ENCODE results near the gene SPACA4.

SPACA4 gene

DNA sequence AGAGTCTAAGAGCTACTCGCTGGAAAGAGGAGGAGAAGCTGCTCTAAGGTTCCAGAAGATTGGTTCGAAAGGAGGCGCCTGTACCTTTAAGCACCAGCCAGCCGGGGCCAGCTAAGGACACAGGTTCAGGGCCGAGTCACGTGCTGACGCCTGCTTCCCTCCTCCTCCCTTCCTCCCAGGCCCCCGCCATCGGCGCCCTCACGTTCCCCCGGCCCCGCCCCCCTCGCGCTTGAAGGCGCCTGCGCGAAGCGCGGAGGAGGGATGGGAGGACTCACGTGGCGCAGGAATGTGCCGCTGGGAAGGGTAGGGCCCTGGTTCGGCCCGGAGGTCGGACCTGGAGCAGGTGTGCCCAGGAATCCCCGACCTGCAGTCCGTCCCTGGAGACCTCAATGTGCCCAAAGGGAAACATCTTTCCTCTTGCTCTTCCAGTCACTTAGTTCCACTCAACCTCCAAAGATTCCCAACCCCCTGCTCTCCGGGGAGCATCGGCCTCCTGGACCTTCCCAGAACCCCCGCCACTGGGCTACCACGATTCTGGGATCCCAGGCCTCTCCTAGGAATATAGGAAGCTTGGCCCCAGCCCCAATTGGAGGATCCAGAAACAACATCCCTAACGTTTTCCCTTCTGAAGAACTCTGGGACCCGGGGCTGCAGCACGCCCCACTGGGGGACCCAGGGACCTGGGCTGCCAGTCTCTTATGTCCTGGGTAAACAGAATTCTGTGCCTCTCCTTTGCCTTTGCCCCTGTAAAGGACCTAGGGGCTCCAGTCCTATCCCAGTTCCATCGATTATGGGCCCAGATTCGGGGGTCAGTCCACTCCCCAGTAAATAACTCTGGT lies 28.1 kb downstream of the SPACA4 start:
- DNase-seq (ENCODE audit: low read depth): peak; percentile 87

DNA sequence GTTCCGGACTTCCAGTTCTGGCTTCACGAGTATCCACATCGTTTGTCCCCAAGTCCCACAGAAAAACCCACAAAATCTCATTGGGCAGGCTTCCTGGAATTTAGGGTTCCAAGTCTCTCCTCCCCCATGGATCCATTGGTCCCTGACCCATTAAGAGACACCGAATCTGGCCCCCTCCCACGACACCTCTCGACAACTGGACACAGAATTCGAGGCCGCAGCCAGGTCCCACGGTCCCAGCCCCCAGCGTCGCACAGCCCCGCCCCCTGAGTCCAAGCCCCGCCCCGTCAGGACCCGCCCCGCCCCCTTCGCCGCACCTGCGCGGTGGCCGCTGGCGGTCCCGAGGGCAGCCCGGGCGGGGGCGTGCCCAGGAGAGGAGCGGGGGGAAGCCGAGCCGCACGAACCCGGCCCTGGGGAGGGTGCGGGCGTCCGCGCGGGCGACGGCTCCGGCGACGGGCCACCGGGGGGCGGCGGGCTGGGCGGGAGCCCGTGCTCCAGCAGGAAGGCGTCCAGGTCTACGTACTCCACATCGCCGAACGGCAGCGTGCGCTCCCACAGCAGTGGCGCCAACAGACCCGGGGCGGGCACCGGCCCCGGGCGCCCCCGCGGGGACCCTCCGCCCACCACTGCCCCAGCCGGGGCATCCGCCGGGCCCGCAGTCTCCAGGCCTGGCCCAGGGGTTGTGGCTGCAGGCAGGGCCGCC lies 28.9 kb downstream of the SPACA4 start:
- DNase-seq (ENCODE audit: low read depth): peak; percentile 73

DNA sequence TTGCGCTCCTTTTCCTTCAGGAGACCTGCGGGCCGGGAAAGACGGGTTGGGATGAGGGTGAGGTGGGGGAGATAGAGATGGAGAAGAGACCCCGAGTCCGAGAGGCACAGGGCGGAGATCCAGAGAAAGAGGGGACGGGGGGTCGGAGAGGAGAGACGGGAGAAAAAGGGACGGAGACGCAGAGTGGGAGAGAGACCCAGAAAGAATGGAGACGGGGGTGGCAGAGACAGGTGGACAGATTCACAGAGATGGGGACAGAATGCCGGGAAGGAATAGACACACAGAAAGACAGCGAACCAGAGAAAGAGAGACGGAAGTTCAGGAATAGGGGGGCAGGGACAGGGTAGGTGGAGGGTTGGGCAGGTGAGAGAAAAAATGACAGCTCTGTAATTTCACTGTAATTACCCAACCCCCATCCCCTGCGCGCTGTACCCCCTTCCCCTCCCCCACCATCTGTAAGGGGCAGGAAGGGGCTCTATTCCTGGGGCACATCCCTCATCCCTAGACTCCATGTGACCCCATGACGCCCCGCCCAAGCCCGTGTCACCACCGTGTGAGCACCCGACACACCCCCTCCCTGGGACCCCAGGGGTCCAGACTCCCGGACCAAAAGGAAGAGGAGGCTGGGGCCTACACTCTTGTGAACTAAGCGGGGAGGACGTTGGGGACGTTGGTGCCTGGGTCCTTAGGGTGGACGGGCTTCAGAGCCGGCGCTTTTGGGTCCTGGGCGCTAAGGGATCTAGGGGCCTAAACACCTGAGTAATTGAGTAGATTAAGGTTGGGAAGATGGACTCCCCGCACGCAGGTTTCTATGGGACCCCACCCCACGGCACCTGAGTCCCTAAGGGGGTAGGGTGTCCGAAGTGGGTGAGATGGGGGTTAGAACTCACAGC lies 29.7 kb downstream of the SPACA4 start:
- DNase-seq (ENCODE audit: low read depth): no peak

DNA sequence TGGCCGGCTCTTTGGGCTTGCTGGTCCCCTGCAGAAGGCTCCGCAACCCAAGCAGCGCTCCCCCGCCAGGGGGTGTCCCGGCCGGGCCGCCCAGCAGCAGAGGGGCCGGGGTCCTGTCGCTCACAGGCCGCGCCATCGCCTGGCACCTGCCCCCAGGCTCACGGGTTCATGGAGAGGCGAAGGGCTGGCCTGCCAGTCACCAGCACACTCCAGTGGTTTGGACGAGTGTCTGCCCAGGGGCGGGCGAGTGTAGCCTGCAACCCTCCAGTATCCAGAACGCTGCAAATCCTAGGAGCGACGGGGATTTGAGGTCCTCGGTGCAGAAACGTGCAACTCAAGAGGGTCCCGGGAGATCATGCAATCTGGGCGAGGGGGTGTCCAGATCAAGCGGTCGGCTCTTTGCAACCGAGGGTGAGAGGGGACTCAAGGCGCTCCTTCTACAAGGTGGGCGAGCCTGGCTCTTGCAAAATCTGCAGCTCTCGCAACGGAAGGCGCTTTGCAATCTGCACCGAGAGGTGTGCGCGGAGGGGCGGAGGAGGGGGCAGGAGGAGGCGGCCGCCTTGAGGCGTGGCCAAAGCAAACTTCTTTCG lies 30.4 kb downstream of the SPACA4 start, which contains the start of gene DBP:
Gene DBP, minus strand, starts transcription at position 521 of the 590 bp plus-strand sequence. Its CDS starts 385 bp downstream, at position 136.
- no peak for DNase-seq (ENCODE audit: low read depth)

DNA sequence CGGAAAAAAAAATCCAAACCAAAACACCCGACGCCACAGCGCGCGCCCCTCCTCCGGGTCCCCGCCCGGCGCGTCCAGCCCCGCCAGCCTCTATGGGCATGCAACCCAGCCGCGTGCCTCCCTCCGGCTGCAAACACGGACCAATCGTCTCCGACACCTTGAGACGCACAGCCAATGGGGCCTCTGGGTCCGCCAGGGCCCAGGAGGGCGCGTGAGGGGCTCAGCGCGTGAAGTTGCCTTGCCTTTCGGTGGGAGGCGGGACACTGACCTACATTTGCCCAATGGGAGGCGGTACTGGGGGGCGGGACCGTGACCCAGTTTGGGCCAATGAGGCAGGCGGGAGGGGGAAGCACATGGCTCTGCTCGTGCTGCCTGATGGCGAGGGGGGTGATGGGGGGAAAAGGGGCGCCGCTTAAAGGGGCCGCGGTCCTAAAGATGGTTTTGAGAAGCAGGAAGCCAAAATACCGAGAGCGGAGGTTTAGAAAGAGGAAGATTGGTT lies 31.0 kb downstream of the SPACA4 start:
- peak; percentile 99 for DNase-seq (ENCODE audit: low read depth)

DNA sequence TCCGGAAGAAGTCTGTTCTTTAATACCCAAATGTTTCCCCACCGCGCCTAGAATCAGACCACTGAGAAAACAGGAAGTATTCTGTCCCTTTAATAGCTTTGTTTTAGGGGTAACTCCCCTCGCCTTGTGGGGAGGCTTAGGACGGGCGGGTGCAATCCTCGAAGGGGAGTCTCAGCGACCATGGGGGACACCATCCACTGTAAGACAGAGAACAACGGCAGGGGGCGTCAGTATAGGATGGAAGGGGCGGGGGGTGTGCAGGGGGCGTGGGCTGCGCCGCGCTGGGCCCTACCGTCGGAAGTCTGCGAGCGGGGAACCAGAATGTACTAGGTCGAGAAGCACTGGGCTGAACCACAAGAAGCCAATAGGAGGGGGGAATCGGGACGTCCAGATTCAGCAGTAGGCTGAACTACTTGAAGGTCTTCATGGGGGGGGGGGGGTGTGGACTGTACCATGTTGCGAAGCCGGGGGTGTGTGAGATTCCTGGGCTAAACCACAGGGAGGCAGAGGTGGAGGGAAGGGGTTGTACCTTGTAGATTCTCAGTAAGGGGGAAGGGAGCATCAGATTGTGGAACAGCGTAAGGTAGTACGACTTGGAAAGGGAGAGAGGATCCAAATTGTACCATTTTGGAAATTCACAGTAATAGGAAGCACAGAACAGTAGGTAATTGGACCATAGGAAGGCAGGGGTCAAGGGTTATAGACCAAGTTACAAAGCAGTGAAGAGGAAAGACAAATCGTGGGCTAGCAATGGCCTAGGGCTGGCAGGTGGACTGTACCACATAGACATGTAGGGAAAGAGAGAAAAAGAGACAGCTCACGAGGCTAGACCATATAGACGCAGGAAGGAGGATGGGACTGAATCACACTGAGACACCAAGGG lies 31.6 kb downstream of the SPACA4 start:
- peak; percentile 67 for DNase-seq (ENCODE audit: low read depth)

DNA sequence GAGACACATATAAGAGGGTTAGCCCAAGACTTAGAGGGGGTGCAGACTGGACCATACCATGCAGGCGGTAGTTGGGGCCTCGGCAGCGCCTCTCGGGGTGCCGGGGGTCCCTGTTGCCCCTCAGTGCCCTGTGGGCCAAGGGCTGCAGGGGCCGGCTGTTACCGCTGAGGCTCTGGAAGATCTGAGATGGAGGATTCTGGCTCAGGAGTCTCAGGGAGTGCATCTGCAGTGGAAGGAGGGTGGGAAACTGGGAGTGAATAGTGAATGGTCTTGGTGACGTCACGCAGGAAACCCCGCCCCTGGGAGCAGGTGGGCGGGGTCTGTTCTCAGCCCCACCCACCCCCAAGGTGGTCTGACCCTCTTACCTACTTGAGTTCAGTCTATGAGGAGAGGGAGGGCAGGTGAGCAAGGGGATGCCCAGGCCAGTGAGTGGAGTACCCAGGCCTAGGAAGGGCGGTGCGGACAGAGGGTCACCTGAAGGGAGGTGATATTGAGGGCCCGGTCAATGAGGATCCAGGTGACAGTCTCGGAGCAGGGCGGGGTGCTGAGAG lies 32.4 kb downstream of the SPACA4 start:
- DNase-seq (ENCODE audit: low read depth): no peak

DNA sequence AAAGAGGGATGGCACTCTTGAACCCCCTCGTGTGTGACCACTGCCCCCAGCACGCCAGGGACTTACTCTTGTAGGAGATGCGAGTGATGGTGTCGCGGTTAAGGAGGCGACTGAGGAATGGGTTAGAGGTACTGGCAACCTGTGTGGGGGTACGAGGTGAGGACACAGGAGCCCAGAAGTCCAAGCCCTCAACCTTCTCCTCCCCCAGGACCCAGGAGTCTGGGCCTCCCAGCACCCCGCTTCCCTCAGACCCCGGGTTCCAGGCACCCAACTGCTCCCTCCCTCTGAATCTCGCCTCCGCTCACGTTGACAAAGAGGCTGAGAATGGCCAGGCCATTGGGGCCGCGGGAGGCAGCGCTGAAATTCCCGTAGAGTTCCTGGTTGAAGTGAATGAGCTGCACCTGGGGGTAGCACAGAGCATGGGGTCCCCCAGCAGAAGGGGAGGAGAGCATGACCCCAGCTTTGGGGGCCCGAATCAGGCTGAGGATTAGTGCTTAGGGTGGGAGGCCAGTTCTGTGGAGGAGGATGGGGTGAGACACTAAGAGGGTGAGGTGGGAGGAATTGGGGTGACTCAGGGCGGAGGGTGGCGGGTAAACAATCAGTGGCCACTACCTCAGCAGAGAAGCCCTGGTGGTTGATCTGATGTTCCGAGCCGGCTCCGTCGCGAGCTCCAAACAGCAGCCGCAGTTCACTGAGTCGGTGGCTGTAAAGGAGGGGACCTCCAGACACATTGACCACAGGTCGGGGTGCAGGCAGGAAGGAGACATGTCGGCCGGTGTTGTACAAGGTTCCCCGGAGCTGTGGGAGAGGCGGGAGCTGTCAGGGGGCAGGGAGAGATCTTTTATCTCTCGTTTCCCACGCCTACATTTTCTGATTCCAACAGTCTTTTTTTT lies 33.2 kb downstream of the SPACA4 start:
- no peak for DNase-seq (ENCODE audit: low read depth)

DNA sequence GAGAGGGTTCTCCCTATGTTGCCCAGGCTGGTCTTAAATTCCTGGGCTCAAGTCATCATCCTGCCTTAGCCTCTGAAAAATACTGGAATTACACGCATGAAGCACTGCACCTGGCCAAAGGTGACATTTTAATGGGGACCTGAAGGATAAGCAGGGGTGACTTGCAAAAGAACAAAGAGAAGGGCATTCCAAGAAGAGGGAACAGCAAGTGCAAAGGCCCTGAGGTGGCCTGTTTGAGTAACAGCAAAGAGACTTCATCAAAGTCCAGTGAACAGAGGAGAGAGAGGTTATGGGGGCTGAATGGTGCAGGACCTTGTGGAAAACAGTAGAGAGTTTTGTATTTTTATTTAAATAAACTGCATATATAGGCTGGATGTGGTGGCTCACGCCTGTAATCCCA lies 35.3 kb downstream of the SPACA4 start:
- no peak for DNase-seq (ENCODE audit: low read depth)

DNA sequence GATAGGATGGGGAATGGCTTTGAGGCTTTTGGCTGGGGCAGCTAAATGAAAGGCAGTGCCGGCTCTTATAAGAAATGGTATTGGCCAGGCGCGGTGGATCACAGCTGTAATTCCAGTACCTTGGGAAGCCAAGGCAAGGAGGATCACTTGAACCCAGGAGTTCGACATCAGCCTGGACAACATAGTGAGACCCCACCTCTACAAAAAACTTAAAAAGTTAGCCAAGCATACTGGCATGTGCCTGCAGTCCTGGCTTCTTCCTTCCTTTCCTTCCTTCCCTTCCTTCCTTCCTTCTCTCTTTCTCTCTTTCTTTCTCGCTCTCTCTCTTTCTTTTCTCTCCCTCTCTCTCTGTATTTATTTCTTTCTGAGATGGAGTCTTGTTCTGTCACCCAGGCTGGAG lies 36.3 kb downstream of the SPACA4 start:
- no peak for DNase-seq (ENCODE audit: low read depth)

DNA sequence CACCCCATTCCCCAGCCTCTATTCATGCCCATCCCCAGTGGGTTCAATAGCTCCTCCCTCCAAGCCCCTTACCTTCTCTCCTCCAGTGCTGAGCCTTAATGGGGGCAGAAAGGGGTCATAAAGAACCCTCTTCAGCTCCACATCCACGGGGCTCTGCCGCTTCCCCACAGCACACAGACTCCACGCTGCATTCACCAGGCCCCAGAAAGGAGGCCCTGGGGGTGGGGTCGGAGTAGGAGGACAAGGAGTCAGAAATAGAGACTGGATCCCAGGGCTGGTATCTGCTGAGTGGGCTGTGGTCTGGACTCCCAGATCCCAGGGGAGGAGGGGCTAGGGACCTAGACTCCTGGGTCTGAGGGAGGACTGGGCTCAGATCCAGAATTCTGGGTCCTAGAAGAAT lies 37.8 kb downstream of the SPACA4 start:
- DNase-seq (ENCODE audit: low read depth): no peak

DNA sequence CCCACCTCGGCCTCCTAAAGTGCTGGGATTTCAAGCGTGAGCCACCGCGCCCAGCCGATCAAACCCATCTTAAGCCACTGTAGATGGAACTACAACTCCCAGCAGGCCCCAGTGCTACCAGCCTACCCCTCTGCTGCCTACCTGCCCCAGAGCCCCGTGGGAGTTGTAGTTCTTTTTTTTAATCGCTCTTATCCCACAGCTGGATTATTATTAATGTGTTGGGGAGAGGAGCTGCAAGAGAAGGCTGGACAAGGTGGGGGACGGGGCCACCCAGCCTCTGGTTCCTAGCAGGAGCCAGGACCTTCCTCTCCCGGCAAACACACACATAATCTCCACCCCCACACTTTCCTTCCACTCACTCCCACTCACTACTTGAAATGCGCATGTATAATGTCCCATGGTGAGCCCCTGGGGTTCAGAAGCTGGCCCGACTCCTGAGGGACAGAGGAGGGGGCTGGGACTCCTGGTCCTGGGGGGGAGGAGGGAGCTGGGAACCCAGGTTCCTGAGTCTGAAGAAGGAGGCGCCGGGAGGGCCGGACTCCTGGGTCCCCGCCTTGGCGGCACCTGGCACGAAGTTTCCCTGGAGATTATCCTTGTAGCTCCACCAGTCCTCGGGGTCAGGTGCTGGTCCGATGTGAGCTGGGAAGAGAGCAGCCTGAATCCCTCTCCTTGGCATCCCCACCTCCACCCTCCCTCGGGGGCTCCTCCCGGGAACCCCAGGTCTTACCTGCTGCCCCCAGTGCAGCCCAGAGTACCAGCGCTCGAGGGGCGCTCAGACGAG lies 38.5 kb downstream of the SPACA4 start:
- peak; percentile 60 for DNase-seq (ENCODE audit: low read depth)

DNA sequence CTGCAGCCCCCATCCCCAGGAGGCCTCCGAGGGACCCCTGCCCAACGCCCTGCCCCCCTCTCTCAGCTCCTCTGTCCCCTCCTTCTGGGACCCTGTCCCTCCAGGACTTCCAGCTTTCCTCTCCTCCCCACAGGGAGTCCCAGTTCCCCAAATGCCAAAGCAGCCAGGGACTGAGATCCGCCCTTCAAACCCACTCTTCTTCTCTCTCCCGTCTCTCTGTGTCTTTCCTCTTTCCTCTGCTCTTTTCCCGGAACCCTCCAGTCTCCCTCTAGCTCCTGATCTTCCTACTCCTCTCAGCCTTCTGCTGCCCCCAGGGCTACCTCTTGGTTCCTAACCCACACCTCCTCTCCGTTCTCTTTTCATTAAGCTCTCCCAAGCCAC lies 39.1 kb downstream of the SPACA4 start:
- no peak for DNase-seq (ENCODE audit: low read depth)

DNA sequence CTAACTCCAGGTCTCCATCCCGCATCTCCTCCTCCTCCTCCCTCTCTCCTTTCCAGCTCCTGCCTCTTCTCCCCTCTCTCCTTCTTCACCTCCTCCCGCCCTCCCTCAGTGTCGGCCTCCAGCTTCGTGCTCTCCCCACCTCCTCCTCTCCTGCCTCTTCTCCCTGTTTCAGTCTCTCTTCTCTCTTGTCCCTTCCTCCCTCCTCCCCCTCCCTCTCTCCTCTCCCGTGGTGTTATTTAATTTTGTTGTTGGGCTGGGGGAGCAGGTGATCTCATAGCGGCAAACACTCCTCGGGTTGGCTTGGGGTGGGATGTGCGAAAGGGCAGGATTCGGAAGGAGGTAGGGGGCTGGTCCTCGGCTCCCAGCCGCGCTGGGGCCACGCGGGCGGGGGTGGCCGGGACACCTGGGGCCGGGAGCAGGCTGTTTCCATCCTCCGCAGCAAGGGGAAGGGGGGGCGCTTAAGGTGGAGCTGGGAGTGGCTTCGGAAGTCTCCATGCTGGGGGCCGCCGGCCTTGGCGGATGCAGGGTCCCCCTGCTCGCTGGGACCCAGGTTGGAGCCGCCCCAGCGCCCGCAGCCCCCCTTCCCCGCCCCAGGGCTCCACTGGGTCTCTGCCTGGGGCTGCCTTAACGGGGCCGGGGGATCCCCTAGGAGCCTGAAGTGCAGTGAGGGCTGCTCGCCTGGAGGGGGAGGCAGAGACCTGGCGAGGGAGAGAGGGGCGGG lies 39.6 kb downstream of the SPACA4 start, which contains the start of gene CA11:
Gene CA11, minus strand, starts transcription at position 187 of the 721 bp plus-strand sequence. CDS start 555 bp downstream, outside the sequence.
- DNase-seq (ENCODE audit: low read depth): peak; percentile 88

DNA sequence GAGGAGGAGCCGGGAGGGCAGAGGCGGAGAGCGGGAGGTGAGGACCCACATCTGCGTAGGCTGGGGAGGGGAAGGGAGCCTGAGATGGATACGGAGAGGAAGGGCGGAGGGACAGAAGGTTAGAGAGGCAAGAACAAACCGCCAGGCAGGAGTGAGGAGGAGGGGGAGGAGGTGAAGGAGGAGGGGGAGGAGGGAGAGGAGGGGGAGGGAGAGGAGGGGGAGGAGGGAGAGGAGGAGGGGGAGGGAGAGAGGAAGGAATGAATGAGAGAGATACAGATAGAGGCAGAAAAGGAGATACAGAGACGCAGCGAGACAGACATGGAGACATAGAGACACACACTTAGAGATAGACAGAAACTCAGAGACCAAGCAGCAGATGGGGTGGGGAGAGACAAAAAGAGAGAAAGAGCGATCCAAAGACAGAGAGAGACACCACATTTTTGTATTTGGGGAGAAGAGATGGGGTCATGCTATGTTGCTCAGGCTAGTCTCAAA lies 40.2 kb downstream of the SPACA4 start:
- DNase-seq (ENCODE audit: low read depth): no peak

DNA sequence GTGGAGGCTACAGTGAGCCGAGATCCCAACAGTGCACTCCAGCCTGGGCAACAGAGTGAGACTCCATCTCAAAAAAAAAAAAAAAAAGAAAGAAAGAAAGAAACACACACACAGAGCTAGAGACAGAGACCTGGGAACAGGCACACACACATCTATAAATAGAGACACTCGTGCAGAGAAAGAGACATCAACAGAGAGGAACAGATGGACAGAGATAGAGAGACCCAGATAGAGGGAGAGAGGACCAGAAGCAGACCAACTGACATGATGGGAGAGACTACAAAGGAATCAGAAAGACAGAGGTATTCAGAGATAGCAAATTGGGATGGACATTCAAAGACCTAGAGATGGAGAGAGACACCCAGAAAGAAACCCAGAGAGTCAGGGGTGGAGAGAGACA lies 41.6 kb downstream of the SPACA4 start:
- DNase-seq (ENCODE audit: low read depth): no peak

DNA sequence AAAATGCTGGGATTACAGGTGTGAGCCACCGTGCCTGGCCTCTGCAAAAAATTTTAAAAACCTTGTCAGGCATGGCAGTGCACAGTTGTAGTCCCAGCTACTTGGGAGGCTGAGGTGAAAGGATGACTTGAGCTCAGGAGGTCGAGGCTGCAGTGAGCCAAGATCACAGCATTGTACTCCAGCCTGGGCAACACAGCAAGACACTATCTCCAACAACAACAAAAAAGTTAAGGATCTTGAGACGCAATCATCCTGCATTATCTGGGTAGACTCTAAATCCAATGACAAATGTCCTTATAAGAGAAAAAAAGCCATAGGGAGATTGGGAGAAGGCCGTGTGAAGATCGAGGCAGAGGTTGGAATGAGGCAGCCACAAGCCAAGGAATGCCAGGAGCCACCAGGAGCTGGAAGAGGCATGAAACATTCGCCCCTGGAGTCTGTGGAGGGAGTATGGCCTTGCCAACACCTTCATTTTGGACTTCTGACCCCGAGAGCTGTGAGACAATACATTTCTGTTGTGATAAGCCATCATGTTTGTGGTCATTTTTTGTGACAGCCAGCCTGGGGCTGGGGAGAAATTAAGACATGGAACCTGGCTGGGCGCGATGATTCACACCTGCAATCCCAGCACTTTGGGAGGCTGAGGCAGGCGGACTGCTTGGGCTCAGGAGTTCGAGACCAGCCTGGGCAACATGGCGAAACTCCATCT lies 44.6 kb downstream of the SPACA4 start:
- DNase-seq (ENCODE audit: low read depth): no peak
